OCI-LY7 (cell line): ENCODE data around the gene GRM5. TPM values are rescaled to one million over a fixed set of nuclear protein-coding genes. Genes with fewer than 3 reads are reported as not detected.

Experiments
- BruUV-seq: library from RNA; stranded (reverse); fragments of 400-500 nt; replicated peaks from 2 replicates; lab custom pipeline; 2021; lab: Mats Ljungman, UMichigan
- CTCF ChIA-PET: fragments of 300-600 bp; sonication (Branson Sonifier 250); formaldehyde crosslinking; loops from one replicate; lab custom pipeline; 2022; ENCODE audit warnings: antibody characterized with exemption; ENCODE audit not compliant: unreplicated experiment; lab: Charles Lee
- POLR2A ChIA-PET: fragments of 300-600 bp; sonication (Branson Sonifier 250); formaldehyde crosslinking; loops from one replicate; lab custom pipeline; 2022; ENCODE audit warnings: antibody characterized with exemption; lab: Charles Lee
- DNase-seq: peaks from one replicate; pipeline ENCODE4 v3.0.0-alpha.2; 2015; ENCODE audit warnings: low spot score
- H2AFZ ChIP-seq: fragments of 200-600 bp; sonication (generic), shearing (Covaris generic); 2 replicates; pipeline ENCODE4 v1.6.1; 2014; ENCODE audit warnings: mild to moderate bottlenecking, antibody characterized with exemption, low read length, moderate library complexity
- H3K27ac ChIP-seq: fragments of 200-600 bp; sonication (generic); 2 replicates; pipeline ENCODE4 v1.5.1; 2014; ENCODE audit warnings: mixed run types, low read depth, mild to moderate bottlenecking, moderate library complexity, low read length, inconsistent platforms; ENCODE audit not compliant: poor library complexity, severe bottlenecking
- H3K36me3 ChIP-seq: fragments of 200-600 bp; sonication (generic); 2 replicates; pipeline ENCODE4 v1.6.1; 2014; ENCODE audit warnings: mild to moderate bottlenecking, antibody characterized with exemption, low read length, moderate library complexity, mixed read lengths; ENCODE audit not compliant: insufficient read depth
- H3K4me1 ChIP-seq: fragments of 200-600 bp; sonication (generic); 2 replicates; pipeline ENCODE4 v1.5.1; 2014; ENCODE audit warnings: mild to moderate bottlenecking, low read length; ENCODE audit not compliant: insufficient read depth, poor library complexity, severe bottlenecking
- H3K4me2 ChIP-seq: fragments of 200-600 bp; sonication (generic); 2 replicates; pipeline ENCODE4 v1.6.1; 2014; ENCODE audit warnings: mild to moderate bottlenecking, low read length
- H3K4me3 ChIP-seq: fragments of 200-600 bp; sonication (generic); 2 replicates; pipeline ENCODE4 v1.5.1; 2014; ENCODE audit warnings: mild to moderate bottlenecking, low read depth, low read length; ENCODE audit not compliant: poor library complexity, severe bottlenecking
- H3K79me2 ChIP-seq: fragments of 200-600 bp; sonication (generic); 2 replicates; pipeline ENCODE4 v1.6.1; 2016; ENCODE audit warnings: low read depth, mild to moderate bottlenecking, low read length, moderate library complexity, mixed read lengths; ENCODE audit not compliant: insufficient read depth
- H3K9me2 ChIP-seq: fragments of 200-600 bp; sonication (generic); 2 replicates; pipeline ENCODE4 v1.6.1; 2016; ENCODE audit warnings: mild to moderate bottlenecking, low read length, mixed read lengths; ENCODE audit not compliant: insufficient read depth
- H3K9me3 ChIP-seq: fragments of 200-600 bp; sonication (generic); 2 replicates; pipeline ENCODE4 v1.6.1; 2014; ENCODE audit warnings: mild to moderate bottlenecking, mixed run types, low read length, mixed read lengths
- H4K20me1 ChIP-seq: fragments of 200-600 bp; sonication (generic); 2 replicates; pipeline ENCODE4 v1.6.1; 2014; ENCODE audit warnings: mild to moderate bottlenecking, antibody characterized with exemption, low read length, moderate library complexity, mixed read lengths; ENCODE audit not compliant: insufficient read depth
- CTCF ChIP-seq: fragments of 200-600 bp; sonication (generic); conservative IDR thresholded peaks from 2 replicates; pipeline ENCODE4 v1.5.1; 2014; ENCODE audit warnings: mild to moderate bottlenecking, antibody characterized with exemption, low read length, moderate library complexity, mixed read lengths
- EZH2phosphoT487 ChIP-seq: fragments of 200-600 bp; sonication (generic); IDR thresholded peaks from 2 replicates; pipeline ENCODE4 v1.6.1; 2018; ENCODE audit warnings: low read depth, borderline replicate concordance, mild to moderate bottlenecking, mixed run types, antibody characterized with exemption, low read length, moderate library complexity, mixed read lengths
- intact Hi-C: fragments of 100-400 bp; cut with micrococcal nuclease; formaldehyde crosslinking; loops from one replicate; pipeline ENCODE4 v1.10.0; 2022; ENCODE audit not compliant: unreplicated experiment
- total RNA-seq, 2 experiments: library from RNA; depleted of rRNA in 1 of 2; stranded (reverse); fragments of >200 nt in 1 of 2; shearing (Covaris generic) in 1 of 2; gene quantifications; 2 replicates each; pipeline ENCODE4 v1.2.3, GENCODE V29; 2014 to 2022

Gene GRM5
- total RNA-seq, 2 experiments from 2014 or later = not detected

DNA sequence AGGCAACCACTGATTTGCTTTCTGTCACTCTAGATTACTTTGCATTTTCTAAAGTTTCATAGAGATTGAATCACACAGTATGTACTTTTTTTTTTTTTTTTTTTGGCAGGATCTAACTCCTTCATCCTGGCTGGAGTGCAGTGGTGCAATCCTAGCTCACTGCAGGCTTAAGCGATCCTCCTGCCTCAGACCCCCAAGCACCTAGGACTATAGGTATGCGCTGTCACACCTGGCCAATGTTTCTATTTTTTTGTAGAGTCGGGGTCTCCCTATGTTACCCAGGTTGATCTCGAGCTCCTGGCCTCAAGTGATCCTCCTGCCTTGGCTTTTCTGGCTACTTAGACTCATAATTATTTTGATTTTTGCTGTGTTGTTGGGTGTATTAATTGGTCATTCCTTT, 433.6 kb downstream of the GRM5 start:
- Histone ChIP-seq H3K79me2 (no peaks in the 10 kb centered on the region), H4K20me1 (no peaks in the 10 kb centered on the region), H3K4me1 (no peaks in the 10 kb centered on the region), H3K4me2 (no peak overlapping the region), H3K4me3 (no peak overlapping the region), H3K9me2 (no peaks in the 10 kb centered on the region), H3K36me3 (no peaks in the 10 kb centered on the region), H2AFZ (no peak overlapping the region), H3K9me3 (no peaks in the 10 kb centered on the region), H3K27ac (no peak overlapping the region)
- no peak for TF ChIP-seq CTCF
- TF ChIP-seq EZH2phosphoT487 = no peak
- BruUV-seq = no TSS peak
- ChIA-PET POLR2A (interaction anchor here (1.4 kb wide), 1 partner anchor 10 kb away, joined by 4 read pairs; no protein-coding TSS in a partner anchor), CTCF (no interaction called here)
- intact Hi-C loops = no loop called here
- no peak for DNase-seq

- Histone ChIP-seq H3K4me3 (no peak overlapping the region), H4K20me1 (no peaks in the 10 kb centered on the region), H3K4me2 (no peak overlapping the region), H3K9me2 (no peaks in the 10 kb centered on the region), H3K9me3 (no peaks in the 10 kb centered on the region), H3K4me1 (no peaks in the 10 kb centered on the region), H2AFZ (no peak overlapping the region), H3K36me3 (no peaks in the 10 kb centered on the region), H3K79me2 (no peaks in the 10 kb centered on the region), H3K27ac (no peak overlapping the region)
- no peak for TF ChIP-seq CTCF
- no peak for TF ChIP-seq EZH2phosphoT487
- BruUV-seq = no TSS peak
- POLR2A ChIA-PET = interaction anchor here (1.4 kb wide), 1 partner anchor 11 kb away, joined by 4 read pairs; no protein-coding TSS in a partner anchor
- intact Hi-C loops = no loop called here
- no peak for DNase-seq
- CTCF ChIA-PET = no interaction called here
These were observed 434.3 kb downstream of the GRM5 start for GRCh38 chr11:88631497-88631896.

GRCh38 chr11:88629496-88629895, 436.3 kb downstream of the GRM5 start:
- Histone ChIP-seq H4K20me1 (no peaks in the 10 kb centered on the region), H3K4me2 (no peak overlapping the region), H3K79me2 (no peaks in the 10 kb centered on the region), H3K9me2 (no peaks in the 10 kb centered on the region), H3K36me3 (no peaks in the 10 kb centered on the region), H3K27ac (no peak overlapping the region), H3K4me1 (no peaks in the 10 kb centered on the region), H3K4me3 (no peak overlapping the region), H3K9me3 (no peaks in the 10 kb centered on the region), H2AFZ (no peak overlapping the region)
- CTCF ChIA-PET = no interaction called here
- BruUV-seq = no TSS peak
- DNase-seq = no peak
- POLR2A ChIA-PET = no interaction called here
- intact Hi-C loops = no loop called here
- TF ChIP-seq EZH2phosphoT487 (no peak), CTCF (no peak)
